Brain pericyte (primary cell): Measurements from ENCODE around the gene LHPP.
"Not testable (repeated sequence)": the region's sequence is repeated elsewhere in the genome, so short reads cannot be mapped to it uniquely, and the experiment has no call there.

Experiments
- DNase-seq: peaks from one replicate; pipeline ENCODE4 v3.0.0-alpha.2; 2012; ENCODE audit warnings: low read depth, low spot score

LHPP gene

GRCh38 chr10:124606822-124607221 lies 145.2 kb downstream of the LHPP start:
- no peak for DNase-seq

DNA sequence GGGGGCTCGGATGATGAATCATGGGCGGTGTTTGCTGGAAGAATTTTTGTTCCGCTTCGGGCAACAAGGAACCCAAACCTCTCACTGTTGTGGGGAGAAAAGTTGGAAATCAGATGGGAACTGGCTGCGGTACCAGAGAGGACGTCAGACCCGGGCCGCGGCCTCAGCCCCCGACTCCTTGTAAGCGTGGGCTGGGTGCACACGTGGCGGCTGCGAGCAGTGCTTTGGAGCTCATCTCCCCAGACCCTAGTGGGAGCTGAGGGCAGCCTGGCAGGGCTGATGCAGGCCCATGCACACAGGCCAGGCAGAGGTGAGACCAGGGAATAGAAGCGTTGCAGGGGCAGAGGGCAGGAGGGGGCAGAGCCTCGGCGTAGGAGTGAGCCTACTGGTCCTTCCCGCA lies 146.1 kb downstream of the LHPP start:
- DNase-seq = no peak

GRCh38 chr10:124608093-124608721 lies 146.6 kb downstream of the LHPP start:
- DNase-seq = no peak

GRCh38 chr10:124609698-124610097 lies 148.1 kb downstream of the LHPP start:
- DNase-seq = no peak

DNA sequence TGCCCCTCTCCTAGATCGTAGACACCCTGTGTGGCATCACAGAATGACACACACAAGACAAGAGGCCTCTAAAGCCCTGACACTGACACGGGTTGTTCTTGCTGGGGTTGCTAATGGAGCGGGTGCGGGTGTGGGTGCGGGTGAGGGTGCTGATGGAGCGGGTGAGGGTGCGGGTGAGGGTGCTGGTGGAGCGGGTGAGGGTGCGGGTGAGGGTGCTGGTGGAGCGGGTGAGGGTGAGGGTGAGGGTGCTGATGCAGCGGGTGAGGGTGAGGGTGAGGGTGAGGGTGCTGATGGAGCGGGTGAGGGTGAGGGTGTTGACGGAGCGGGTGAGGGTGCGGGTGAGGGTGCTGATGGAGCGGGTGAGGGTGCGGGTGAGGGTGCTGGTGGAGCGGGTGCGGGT lies 148.6 kb downstream of the LHPP start:
- DNase-seq = not testable (repeated sequence)

- not testable (repeated sequence) for DNase-seq
These were observed 149.2 kb downstream of the LHPP start for GRCh38 chr10:124610851-124611250.

GRCh38 chr10:124611738-124612137 lies 150.1 kb downstream of the LHPP start:
- DNase-seq = no peak

DNA sequence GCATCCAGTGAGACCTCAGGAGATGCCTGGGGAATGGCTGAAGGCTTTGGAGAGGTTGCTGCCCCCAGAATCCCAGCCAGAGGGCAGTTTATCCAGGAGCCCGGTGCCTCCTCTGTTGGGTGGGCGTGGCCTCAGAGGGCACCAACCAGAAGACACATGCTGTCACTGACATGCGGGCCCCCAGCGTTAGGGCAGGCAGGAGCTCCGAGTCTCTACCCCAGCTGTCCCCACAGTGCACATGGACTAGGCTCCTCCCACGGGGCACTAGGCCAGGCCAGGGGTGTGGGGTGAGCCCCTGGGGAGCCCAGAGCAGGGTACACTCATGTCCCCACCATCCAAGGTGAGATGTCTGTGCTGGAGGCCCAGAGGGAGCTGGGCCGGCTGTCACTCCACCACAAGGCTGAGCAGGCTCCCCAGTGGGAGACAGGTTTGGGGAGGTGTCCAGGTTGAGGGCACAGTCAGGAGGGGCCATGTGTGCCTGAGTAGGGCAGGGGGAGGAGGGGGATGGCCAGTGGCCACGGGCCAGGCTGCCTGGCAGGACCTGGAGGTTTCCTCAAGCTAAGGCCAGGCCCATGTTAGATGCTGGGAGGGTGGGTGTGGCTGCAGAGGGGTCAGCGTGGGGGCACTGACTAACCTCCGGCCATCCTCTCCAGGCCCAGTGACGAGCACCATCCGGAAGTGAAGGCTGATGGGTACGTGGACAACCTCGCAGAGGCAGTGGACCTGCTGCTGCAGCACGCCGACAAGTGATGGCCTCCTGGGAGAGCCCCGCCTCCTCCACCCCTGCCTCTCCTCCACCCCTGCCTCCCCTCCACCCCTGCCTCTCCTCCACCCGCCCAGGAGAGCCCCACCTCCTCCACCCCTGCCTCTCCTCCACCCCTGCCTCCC lies 151.2 kb downstream of the LHPP start:
- DNase-seq = no peak

DNA sequence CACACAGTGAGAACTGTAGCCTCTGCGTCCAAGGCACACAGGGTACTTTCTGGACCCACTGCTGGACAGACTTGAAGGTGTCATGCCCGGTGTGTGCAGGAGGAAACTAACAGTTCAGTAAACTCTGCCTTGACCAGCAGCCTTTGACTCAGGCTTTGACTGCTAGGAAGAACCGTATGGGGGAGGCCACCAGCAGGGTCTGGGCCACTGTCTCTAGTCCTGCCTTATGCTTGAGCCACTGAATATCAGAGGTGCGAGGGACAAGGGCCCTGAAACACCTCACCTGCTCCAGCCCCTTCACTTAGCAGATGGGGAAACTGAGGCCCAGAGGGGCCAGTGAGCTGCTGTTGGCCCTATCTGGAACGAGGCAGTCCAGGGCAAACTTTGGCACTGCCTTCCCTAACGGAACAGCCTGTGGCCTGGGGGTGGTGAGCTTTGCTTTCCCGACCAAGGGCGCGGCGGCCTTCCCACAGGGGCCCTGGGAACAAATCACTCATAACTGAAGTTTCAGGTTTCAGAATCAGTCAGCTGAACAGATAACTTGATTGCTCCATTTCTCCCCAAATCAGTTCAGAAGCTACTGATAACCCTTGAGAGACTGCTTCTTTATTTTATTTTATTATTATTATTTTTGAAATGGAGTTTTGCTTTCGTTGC lies 152.5 kb downstream of the LHPP start:
- DNase-seq = no peak

DNA sequence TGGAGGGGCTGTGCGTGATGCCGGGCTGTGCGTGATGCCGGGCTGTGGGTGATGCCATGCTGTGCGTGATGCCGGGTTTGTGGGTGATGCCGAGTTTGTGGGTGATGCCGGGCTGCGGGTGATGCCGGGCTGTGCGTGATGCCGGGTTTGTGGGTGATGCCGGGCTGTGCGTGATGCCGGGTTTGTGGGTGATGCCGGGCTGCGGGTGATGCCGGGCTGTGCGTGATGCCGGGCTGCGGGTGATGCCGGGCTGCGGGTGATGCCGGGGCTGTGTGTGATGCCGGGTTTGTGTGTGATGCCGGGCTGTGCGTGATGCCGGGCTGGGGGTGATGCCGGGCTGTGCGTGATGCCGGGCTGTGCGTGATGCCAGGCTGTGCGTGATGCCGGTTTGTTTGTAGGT lies 153.6 kb downstream of the LHPP start:
- DNase-seq = no peak

DNA sequence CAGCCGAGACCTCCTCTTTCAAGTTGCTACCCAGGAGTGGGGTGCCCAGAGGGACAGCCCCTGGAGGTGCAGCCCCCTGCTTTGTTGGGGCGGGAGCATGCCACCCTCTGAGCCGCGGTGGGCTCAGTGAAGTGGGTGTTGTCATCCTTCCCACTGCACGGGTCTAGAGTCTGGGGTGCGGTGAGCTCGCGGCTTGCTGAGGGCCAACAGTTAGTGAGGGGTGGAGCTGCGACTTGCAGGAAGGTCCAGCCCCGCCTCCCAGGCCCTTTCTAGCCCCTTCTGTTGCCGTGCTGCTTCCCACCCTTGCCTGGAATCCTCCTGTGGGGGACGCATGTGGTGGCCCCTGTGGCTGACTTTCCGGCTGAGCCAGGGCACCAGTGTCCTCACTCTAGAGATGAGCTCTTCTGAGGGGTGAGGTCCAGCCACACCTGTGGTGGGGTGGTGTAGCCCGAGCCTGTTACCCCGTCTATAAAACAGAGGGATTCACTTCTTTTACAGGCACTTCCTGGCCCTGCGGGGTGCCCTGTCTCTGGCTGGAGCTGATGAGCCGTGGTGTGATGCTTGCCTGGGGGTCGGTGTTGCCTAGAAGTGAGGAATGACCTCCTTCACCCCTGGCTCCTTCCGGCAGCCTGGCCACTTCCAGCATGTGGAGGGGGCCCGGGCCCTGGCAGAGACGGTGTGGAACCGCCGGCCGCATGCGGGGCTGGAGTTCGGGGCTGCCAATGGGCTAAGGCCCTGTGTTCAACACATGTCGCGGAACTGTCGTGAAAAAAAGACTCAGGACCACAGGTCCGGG lies 154.6 kb downstream of the LHPP start:
- DNase-seq = no peak

GRCh38 chr10:124616836-124617130 lies 155.2 kb downstream of the LHPP start:
- no peak for DNase-seq

GRCh38 chr10:124618470-124619073 lies 156.9 kb downstream of the LHPP start:
- DNase-seq = no peak

DNA sequence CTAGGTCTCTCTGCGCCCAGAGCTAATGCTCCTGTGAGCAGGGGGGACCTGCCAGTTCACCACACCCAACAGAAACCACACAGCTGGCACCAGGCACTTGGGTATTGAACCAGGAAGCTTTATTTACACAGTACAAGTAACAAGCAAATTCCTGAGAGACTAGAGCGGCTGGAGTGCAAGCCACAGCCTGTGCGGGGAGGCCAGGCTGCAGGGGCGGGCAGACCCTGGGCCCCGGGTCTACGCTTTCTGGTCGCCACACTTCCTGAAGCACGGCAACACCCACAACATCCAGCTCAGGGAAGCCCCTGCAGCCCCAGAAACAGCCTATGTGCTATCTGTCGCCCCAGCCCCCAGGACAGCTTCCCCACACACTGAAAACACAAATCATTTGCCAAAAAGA lies 157.6 kb downstream of the LHPP start:
- DNase-seq = no peak

- DNase-seq = no peak
These were observed 158.3 kb downstream of the LHPP start for GRCh38 chr10:124619802-124620490.

- DNase-seq = no peak
These were observed 160.0 kb downstream of the LHPP start for GRCh38 chr10:124621637-124622036.

- DNase-seq = no peak
These were observed 160.5 kb downstream of the LHPP start for GRCh38 chr10:124622158-124622557.

DNA sequence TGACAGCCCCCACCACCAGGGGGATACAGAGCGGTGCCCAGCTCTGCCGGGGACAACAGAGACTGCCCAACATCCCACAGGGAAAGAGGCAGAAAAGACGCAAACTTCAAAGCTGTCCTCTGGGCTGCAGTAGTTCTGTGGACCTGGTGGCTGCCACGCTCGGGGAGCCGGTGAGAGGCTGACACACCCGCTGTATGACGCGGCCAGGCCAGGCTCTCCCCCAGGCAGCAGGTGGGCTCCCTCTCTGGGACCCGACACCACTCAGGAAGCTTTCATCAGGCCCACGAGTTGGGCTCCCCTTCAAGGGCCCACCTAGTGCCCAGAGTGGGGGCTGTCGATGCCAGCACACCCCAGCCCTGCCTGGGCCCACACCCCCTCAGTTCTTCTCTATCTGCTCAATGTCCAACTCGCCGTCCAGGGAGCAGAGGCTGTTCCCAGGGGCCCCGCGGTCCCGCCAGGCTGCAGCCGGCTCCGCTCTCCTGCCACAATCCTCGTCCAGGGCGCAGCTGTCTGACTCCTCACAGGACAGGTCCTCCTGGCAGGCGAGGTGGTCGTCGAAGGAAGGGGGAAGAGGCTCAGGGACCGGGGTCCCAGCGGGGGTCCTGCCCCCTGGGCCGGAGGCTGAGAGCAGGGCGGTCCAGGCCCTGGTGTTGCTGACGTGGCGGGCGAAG lies 161.4 kb downstream of the LHPP start:
- no peak for DNase-seq

- no peak for DNase-seq
These were observed 162.4 kb downstream of the LHPP start for GRCh38 chr10:124624006-124624405.

GRCh38 chr10:124624466-124624865 lies 162.8 kb downstream of the LHPP start:
- DNase-seq = no peak
